Mucosa of gallbladder (tissue), 1 donor: Measurements from ENCODE around the gene PRKCQ. TPM values are rescaled to one million over a fixed set of nuclear protein-coding genes. Genes with fewer than 3 reads are reported as not detected.
"Not testable (repeated sequence)": the region's sequence is repeated elsewhere in the genome, so short reads cannot be mapped to it uniquely, and the experiment has no call there.

Experiments used
- DNase-seq: peaks from one replicate; pipeline ENCODE4 v3.0.0-alpha.2; 2020; ENCODE audit warnings: low spot score
- total RNA-seq: library from RNA; stranded (reverse); gene quantifications from one replicate; pipeline ENCODE4 v1.2.1, GENCODE V29; 2021
- donor health status: DM: no; HTN: no; CAD: no.

The PRKCQ gene
- total RNA-seq, 1 donor from 2014 or later: 1.4 TPM

GRCh38 chr10:6492896-6493295 lies 87.2 kb downstream of the PRKCQ start:
- DNase-seq: no peak

DNA sequence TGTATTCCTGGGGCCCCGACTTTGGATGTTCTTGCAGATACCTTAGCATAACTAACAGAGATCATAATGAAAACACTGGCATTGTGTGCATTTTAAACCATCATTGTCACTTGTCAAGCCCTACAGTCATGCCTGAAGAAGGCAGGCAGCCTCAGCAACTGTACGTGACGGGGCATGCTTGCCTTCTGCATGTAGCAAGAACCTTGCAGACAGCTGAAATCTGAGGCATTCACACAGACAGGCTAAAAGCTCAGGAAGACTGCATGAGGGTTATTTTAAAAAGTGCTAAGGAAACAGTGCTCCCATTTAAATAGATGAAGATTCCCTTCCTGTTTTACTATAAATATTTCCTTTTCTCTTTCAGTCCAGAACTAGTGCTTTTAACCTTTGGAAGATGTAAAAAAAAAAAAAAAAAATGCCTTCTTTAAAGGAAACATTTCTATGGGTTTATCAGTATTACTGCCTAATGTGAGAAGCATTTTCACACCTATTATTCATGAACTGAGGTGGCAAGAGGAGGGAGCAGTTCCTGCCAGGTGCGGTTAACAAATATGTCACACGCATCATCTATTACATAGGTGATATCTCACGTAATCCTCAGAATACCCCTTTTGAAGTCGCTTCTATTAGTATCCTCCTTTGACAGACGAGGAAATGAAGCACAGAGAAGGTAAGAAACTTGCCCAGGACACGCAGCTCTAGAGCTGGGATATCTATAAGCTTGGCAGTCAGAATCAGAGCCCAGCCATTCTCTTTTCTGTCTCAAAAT lies 88.1 kb downstream of the PRKCQ start:
- no peak for DNase-seq

GRCh38 chr10:6490614-6491013 lies 89.5 kb downstream of the PRKCQ start:
- no peak for DNase-seq

DNA sequence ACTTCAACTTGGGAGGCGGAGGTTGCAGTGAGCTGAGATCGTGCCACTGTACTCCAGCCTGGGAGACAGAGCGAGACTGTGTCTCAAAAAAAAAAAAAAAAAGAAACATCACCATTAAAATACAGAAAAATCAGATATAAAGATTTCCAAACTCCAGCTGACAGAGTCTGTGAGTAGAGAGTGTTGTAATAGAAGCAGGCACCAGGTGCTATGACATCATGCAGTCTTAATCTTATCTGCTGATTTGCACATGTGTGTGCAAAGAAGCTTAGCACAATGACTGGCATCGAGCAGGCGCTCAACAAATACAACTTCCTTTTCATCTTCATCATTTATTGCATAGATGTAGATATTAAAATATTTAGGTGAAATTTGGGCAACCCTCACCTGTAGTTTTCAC lies 92.2 kb downstream of the PRKCQ start:
- DNase-seq: no peak

DNA sequence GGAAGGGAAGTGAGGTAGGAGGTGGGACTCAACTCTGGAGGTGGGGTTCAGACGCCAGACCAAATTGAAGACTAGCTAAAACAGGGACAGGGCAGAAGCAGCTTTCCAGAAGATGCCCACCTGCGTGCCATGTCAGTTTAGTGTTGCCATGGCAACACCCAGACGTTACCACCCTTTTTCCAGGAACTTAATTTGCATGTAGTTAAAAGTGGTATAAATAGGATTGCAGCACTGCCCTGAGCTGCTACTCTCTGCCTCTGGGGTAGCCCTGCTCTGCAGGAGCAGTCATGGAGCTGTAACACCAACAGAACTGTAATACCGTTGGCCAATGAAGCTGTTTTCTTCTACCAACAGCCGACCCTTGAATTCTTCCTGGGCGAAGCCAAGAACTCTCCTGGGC lies 93.8 kb downstream of the PRKCQ start:
- no peak for DNase-seq

- no peak for DNase-seq
These were observed 97.2 kb downstream of the PRKCQ start for GRCh38 chr10:6482737-6483357.

GRCh38 chr10:6478722-6479121 lies 101.4 kb downstream of the PRKCQ start:
- no peak for DNase-seq

DNA sequence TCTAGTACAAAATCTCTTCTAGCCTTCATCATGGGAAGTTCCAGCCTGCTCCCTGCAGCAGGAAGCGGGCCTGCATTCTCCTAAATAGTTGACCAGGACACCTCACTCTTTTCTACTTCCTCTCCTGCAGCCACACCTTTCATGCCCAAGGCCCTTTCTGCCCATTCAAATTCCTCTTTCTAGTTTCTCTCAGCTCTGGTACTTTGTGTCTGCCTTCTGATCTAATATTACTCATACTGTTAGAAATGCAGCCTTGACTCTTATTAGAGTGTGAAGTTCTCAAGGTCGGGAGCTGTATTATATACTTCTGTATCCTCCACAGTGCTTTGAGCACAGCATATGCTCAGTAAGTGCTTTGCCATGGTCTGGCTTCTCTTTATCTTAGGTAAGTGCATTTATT lies 103.1 kb downstream of the PRKCQ start:
- no peak for DNase-seq

DNA sequence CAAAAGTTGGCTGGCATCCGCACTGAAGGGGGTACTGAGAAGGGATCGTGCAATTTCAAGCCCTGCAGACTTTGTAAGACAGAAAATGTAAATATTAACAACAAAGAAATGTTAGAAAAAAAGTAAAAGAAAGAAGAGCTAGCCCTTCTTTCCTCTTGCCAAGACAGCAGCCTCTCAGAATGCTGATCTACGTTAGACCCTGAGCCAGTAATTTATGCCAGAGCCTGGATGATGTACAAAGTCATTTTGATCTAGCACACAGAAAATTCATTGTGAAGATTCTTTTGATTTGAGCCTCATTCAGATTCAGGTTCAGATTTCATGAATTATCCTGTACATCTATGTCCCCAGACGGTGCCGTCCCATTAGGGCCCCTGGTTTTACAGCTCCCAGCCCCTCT lies 105.2 kb downstream of the PRKCQ start:
- no peak for DNase-seq

- no peak for DNase-seq
These were observed 106.1 kb downstream of the PRKCQ start for GRCh38 chr10:6473901-6474370.

- DNase-seq: no peak
These were observed 106.6 kb downstream of the PRKCQ start for GRCh38 chr10:6473430-6473829.

DNA sequence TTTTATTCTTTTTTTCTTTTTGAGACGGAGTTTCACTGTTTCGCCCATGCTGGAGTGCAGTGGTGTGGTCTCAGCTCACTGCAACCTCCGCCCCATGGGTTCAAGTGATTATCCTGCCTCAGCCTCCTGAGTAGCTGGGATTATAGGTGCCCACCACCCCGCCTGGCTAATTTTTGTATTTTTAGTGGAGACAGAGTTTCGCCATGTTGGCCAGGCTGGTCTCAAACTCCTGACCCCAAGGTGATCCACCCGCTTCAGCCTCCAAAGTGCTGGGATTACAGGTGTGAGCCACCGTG lies 107.4 kb downstream of the PRKCQ start:
- DNase-seq: not testable (repeated sequence)

DNA sequence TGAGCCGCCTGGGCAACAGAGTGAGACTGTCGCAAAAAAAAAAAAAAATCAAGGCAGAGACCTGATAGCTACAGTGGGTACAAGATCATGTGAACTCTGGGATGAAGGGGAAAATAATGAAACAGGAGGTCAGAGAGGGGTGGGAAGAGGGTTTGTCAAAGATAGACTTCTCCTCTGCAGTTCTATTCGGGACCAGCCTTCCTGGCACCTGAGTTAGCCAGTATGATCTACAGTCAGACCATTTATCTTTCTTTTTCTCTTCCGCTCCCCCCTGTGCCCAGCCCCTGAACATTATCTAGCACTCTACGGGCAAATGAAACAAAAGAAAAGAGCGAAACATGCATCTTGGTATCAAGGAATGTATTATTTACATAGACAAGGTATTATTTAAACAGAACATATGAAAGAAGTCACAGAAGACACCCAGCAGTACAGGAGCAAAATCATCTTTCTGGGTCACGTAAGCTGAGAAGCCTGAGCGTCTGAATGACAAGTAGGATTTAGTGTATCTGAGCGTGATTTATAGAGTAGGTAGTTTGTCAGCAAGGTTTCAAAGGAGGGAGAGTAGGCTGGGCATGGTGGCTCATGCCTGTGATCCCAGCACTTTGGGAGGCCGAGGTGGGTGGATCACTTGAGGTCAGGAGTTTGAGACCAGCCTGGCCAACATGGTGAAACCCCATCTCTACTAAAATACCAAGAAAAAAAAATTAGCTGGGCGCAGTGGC lies 109.0 kb downstream of the PRKCQ start:
- DNase-seq: no peak

DNA sequence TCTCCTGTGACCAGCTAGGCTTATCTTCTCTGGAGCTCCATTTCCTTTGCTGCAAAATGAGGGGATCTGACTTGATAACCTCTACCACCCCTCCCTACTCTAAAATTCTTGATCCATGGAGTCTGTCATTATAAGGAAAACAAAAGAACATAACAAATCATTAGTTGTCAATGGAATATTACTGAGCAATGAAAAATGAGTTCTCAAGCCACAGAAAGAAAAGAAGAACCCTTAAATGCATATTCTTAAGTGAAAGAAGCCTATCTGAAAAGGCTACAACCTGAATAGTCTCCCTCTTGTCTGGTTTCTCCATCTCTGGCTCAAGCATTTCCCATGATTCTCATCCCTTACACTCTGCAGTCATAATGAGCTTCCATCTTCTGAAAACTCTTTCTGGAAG lies 110.4 kb downstream of the PRKCQ start:
- DNase-seq: no peak

DNA sequence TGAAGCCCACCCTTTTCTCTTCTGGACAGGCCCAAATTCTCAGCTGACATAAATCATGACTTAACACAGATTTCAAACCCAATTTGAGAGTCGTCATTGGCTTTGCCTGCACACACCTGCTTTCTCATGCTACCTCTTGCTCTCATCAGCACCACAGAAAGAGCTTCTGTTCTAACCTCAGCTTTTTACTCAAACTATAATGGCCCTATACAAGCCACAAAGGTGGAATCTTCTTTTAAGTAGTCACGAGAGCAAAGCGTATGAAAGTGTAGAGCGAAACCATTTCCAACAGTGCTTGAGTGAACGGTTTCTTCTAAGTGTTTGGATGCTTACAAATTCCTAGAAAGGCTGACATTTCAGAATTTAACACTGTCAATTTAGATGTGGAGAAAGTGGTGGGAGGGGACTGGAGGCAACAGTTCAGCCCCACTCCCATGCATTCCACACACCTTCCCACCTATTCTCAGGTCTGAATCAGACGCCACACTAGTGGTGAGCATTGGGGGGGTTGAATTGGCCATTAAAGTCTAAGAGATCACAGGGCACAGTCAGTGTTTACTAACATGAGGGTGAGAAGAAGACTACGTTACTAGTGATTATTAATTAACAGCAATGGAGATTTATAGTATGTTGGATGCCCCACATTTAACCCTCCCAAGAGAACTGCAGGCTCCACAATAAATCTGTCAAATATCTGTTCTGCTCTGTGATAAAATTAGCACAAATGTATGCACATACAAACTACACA lies 114.0 kb downstream of the PRKCQ start:
- DNase-seq: no peak

GRCh38 chr10:6465437-6465836 lies 114.6 kb downstream of the PRKCQ start:
- DNase-seq: no peak

- DNase-seq: no peak
These were observed 115.1 kb downstream of the PRKCQ start for GRCh38 chr10:6464862-6465430.

DNA sequence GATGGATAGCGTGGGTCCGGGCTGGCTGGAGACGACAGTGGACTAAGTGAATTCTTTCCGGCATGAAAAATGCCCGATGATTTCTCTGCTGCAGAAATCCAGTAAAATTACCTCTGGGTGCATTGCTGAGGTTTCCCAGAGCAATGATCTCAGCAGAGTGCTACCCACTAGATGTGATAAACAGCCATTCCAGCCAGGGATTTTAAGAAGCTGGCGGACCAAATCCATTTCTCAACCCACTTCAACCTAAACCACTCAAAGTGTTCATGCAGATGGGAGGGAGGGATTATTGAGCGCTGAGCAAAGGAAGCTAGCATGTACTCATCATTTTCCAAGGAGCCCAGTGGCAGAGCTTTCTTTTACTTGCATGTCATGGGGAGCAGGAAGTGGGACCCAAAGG lies 116.7 kb downstream of the PRKCQ start:
- DNase-seq: no peak

GRCh38 chr10:6461961-6462360 lies 118.1 kb downstream of the PRKCQ start:
- DNase-seq: no peak

- no peak for DNase-seq
These were observed 119.1 kb downstream of the PRKCQ start for GRCh38 chr10:6460861-6461409.

DNA sequence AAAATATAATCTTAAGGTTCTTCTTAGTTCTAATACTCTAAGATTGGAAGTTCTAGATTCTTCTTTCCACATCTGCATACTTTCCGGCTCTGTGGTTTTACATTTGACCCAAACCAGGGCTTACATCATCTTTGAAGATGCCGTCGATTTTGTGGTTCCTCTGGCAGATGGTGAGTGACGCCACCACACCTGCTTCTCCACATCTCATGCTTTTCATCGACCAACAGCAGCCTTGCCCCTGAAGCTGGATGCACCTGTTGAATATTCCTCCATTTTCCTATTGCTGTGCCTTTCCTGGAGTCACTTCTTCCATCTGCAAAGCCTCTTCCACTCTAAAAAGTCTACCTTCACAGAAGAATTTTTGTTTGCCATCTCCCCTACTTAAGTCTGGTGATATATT lies 121.3 kb downstream of the PRKCQ start:
- no peak for DNase-seq

GRCh38 chr10:6457376-6457775 lies 122.7 kb downstream of the PRKCQ start:
- DNase-seq: no peak
